ENCODE data around the gene ADGRD2. TPM values are rescaled to one million over a fixed set of nuclear protein-coding genes. Genes with fewer than 3 reads are reported as not detected.

Gene ADGRD2
- total RNA-seq, 4 donors from 2014 or later = not detected

GRCh38 chr9:124510650-124511425, 60.6 kb downstream of the ADGRD2 start:
- peaks cover 0 to 9% of the 10 kb centered on the region in 2 donors for H3K27me3 ChIP-seq
- TF ChIP-seq, protein P1, sequence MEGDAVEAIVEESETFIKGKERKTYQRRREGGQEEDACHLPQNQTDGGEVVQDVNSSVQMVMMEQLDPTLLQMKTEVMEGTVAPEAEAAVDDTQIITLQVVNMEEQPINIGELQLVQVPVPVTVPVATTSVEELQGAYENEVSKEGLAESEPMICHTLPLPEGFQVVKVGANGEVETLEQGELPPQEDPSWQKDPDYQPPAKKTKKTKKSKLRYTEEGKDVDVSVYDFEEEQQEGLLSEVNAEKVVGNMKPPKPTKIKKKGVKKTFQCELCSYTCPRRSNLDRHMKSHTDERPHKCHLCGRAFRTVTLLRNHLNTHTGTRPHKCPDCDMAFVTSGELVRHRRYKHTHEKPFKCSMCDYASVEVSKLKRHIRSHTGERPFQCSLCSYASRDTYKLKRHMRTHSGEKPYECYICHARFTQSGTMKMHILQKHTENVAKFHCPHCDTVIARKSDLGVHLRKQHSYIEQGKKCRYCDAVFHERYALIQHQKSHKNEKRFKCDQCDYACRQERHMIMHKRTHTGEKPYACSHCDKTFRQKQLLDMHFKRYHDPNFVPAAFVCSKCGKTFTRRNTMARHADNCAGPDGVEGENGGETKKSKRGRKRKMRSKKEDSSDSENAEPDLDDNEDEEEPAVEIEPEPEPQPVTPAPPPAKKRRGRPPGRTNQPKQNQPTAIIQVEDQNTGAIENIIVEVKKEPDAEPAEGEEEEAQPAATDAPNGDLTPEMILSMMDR (IDR thresholded peaks at IDR 0.05) = no peak
- no peak for TF ChIP-seq EP300 (IDR thresholded peaks at IDR 0.05)
- TF ChIP-seq POLR2A (IDR thresholded peaks at IDR 0.05) = no peak
- no peak overlapping the region for H3K27ac ChIP-seq
- no peaks in the 10 kb centered on the region for H3K36me3 ChIP-seq
- no peak for DNase-seq (ENCODE audit: low spot score in 2 of 2)
- H3K4me3 ChIP-seq = no peak overlapping the region
- H3K9me3 ChIP-seq = no peaks in the 10 kb centered on the region
- WGBS, 2 donors = 79 to 85% methylated on average over 6 to 9 of the region's 9 CpGs
- peaks cover 0 to 4% (median 0%) of the 10 kb centered on the region in 4 donors for H3K4me1 ChIP-seq

DNA sequence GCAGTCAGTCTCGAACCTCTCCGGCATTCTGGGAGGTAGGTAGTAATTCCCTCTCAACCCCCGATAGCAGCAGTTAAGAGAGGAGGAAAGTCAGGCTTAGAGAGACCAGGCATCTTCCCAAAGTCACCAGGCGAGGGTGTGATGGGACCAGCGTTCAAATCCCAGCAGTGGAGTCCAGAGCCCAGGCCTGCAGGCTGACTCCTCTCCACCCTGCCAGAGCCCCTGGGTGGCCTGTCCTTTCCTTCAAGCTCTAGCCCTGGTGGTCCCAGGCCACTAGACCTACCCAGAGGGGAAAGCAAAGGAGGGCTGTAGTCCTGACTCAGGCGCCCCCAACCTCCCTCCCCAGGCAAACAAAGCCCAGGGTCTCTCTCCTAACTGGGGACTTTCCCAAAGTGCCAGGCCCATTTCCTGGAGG, 61.2 kb downstream of the ADGRD2 start:
- 93% methylated on average over 5 to 6 of the region's 6 CpGs for WGBS, 2 donors
- no peak for DNase-seq (ENCODE audit: low spot score in 2 of 2)
- Histone ChIP-seq H3K4me3 (no peak overlapping the region), H3K36me3 (no peaks in the 10 kb centered on the region), H3K4me1 (peaks cover 0 to 4% (median 0%) of the 10 kb centered on the region in 4 donors), H3K27me3 (peaks cover 0 to 3% of the 10 kb centered on the region in 2 donors), H3K9me3 (no peaks in the 10 kb centered on the region), H3K27ac (no peak overlapping the region)
- TF ChIP-seq, protein P1 (IDR thresholded peaks at IDR 0.05) = no peak
- TF ChIP-seq EP300 (IDR thresholded peaks at IDR 0.05) = no peak
- no peak for TF ChIP-seq POLR2A (IDR thresholded peaks at IDR 0.05)

DNA sequence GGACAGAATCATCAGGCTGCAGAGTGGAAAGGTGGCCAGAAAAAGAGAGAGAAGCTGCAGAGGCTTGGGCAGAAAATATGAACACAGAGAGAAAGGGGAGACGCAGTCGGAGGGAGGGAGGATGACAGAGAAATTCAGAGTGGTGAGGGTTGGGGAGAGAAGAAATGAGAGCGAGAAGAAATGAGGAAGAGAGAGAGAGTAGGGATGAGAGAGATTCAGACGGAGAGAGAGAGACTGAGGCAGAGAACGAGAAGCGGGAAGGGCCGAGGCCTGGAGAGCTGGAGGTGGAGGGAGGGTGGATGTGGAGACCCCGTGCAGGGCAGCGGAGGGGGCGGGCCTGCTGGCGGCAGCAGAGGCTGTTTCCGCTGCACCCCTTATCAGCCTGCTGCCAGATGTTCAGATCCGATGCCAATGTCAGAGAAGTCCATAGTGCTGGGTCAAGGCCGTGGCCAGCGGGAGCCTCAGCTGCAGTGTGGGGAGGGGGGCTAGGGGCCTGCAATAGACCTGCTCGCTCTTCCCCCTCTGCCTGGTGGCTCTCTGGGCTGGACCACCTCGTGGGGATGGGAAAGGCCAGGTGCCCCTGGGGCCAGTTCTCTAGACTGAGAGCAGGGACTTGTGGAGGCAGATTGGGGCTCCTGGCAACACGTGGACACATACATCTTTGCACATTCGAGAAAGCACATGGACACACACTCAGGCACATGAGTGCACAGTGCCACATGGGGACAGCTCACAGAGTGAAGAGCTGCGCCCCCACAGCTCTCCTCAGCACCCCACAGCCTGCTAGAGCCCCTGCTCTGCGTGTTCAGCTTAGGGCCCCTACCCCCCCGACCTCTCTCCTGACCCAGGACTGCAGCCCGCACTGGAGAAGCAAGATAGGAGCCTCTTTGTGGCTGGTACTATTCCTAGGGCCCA, 61.9 kb downstream of the ADGRD2 start:
- no peaks in the 10 kb centered on the region for H3K27me3 ChIP-seq
- no peak overlapping the region for H3K27ac ChIP-seq
- 41 to 45% methylated on average over 23 of the region's 23 CpGs for WGBS, 2 donors
- TF ChIP-seq EP300 (IDR thresholded peaks at IDR 0.05) = no peak
- TF ChIP-seq POLR2A (IDR thresholded peaks at IDR 0.05) = no peak
- TF ChIP-seq, protein P1 (IDR thresholded peaks at IDR 0.05) = no peak
- no peaks in the 10 kb centered on the region for H3K9me3 ChIP-seq
- peaks cover 0 to 4% (median 0%) of the 10 kb centered on the region in 4 donors for H3K4me1 ChIP-seq
- no peak for DNase-seq (ENCODE audit: low spot score in 2 of 2)
- no peak overlapping the region for H3K4me3 ChIP-seq
- no peaks in the 10 kb centered on the region for H3K36me3 ChIP-seq

GRCh38 chr9:124512806-124513204, 62.6 kb downstream of the ADGRD2 start:
- TF ChIP-seq POLR2A (IDR thresholded peaks at IDR 0.05) (no peak), EP300 (IDR thresholded peaks at IDR 0.05) (no peak)
- TF ChIP-seq, protein P1 (IDR thresholded peaks at IDR 0.05) = no peak

More at GRCh38 chr9:124512806-124513204, 62.6 kb downstream of the ADGRD2 start:
- Histone ChIP-seq H3K36me3 (no peaks in the 10 kb centered on the region), H3K4me3 (no peak overlapping the region), H3K27me3 (no peaks in the 10 kb centered on the region), H3K9me3 (no peaks in the 10 kb centered on the region), H3K4me1 (peaks cover 0 to 4% (median 0%) of the 10 kb centered on the region in 4 donors), H3K27ac (no peak overlapping the region)
- WGBS, 2 donors = 74 to 81% methylated on average over 4 to 9 of the region's 9 CpGs
- no peak for DNase-seq (ENCODE audit: low spot score in 2 of 2)

Data from tibial nerve (tissue), 4 donors.